C4-2B (cell line): ENCODE data around the gene SNTA1.

Source experiments
- ZFX ChIP-seq: fragments of 450-650 bp; IDR thresholded peaks from 2 replicates; pipeline ENCODE4 v1.6.1; 2017
- TF ChIP-seq, protein P1 (sequence below): fragments of 450-650 bp; conservative IDR thresholded peaks from 2 replicates; pipeline ENCODE4 v1.5.1; 2017; ENCODE audit warnings: mild to moderate bottlenecking

DNA sequence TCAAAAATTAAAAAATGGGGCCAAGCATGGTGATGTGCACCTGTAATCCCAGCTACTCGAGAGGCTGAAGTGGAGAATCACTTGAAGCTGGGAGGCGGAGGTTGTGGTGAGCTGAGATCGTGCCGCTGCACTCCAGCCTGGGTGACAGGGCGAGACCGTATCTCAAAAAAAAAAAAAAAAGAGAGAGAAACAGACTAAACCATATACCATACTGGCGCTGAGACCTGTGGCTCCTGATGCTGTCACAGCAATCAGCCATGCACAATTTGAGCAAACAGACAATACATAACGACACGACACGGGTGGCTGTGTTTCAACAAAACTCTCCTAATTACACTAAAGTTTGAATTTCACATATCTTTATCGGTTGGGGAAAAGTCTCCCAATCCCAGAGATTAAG, 31.4 kb upstream of the SNTA1 start:
- TF ChIP-seq, protein P1, sequence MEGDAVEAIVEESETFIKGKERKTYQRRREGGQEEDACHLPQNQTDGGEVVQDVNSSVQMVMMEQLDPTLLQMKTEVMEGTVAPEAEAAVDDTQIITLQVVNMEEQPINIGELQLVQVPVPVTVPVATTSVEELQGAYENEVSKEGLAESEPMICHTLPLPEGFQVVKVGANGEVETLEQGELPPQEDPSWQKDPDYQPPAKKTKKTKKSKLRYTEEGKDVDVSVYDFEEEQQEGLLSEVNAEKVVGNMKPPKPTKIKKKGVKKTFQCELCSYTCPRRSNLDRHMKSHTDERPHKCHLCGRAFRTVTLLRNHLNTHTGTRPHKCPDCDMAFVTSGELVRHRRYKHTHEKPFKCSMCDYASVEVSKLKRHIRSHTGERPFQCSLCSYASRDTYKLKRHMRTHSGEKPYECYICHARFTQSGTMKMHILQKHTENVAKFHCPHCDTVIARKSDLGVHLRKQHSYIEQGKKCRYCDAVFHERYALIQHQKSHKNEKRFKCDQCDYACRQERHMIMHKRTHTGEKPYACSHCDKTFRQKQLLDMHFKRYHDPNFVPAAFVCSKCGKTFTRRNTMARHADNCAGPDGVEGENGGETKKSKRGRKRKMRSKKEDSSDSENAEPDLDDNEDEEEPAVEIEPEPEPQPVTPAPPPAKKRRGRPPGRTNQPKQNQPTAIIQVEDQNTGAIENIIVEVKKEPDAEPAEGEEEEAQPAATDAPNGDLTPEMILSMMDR: no peak
- no peak for TF ChIP-seq ZFX
